ENCODE results near the gene GNL3.

The GNL3 gene

GRCh38 chr3:52685285-52685708 lies 535 bp upstream of the GNL3 start:
- DNase-seq (ENCODE audit: low read depth in 2 of 2), result peak; percentile 46 to 71

- DNase-seq (ENCODE audit: low read depth in 2 of 2), result no peak
Measured at GRCh38 chr3:52688266-52688665, 2.4 kb downstream of the GNL3 start.

DNA sequence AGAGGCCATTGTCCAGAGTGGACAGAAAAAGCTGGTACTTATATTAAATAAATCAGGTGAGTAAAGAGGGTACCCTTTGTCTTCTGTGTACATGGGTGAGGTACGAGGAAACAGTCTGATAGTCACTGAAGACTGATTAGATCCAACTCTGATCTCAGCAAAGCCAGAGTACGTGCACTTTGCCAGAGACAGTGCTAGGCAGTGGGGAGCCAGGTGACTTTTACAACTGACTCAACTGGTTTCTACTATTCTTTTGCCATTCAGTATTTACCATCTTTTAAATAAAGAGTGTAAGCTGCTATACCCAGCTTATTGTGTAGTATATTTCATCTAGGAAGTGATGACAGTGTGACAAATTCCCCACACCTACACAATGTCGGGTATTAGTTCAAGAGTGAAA lies 3.3 kb downstream of the GNL3 start:
- DNase-seq (ENCODE audit: low read depth in 2 of 2), result no peak

DNA sequence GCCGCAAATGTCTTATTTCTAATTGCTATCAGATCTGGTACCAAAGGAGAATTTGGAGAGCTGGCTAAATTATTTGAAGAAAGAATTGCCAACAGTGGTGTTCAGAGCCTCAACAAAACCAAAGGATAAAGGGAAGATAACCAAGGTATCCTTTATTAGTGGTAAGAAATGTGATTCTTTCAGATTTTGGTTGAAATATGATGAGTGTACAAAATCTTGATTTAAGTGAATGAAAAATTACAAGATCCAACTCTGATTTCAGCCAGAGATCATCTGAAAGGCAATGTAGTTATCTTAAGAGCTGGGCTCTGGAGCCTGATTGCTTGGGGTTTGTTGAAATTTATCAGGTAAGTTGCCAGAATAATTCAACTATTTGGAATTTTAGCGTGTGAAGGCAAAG lies 4.7 kb downstream of the GNL3 start:
- no peak for DNase-seq (ENCODE audit: low read depth in 2 of 2)

DNA sequence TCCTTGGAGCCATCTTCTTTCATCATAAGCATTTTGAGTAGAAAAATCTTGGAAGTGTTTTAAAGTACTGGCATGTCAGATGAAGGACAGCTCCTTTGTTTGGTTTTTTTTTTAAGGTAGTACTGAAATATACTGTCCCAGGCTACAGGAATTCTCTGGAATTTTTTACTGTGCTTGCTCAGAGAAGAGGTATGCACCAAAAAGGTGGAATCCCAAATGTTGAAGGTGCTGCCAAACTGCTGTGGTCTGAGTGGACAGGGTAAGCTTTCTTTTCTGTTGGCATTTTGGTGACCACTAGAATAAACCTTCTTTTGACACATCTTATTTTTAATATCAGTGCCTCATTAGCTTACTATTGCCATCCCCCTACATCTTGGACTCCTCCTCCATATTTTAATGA lies 7.2 kb downstream of the GNL3 start:
- DNase-seq (ENCODE audit: low read depth in 2 of 2), result no peak

DNA sequence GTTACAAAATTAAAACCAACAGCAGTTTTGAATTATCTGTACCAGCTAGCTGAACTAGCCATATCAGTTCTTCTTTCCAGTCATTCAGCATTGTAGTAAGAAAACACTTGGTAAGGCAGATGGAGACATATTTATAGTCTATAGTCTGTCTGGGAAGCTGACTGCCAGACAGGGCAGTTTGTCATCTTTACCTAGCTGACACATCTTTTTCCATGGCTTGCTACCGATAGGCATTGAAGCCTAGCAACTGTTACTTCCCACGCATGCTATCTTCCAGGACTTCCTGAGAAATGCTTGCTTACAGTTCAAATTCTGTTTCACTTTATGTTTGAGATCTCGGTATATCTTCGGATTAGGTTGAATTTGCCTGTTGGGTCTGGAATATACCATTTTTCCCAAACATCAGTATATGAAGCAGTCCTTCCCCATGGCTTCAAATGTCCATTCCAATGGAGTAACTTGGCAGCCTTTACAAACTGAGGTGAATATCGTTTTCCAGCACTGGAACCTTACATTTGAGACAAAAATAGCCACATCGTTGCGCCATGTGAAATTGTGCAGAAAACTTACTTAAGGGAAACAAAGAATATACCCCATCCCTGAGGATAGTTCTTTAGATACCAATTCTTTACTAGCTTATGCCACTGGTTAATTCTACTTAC lies 8.8 kb downstream of the GNL3 start:
- no peak for DNase-seq (ENCODE audit: low read depth in 2 of 2)

GRCh38 chr3:52695798-52696671 lies 10.2 kb downstream of the GNL3 start:
- DNase-seq (ENCODE audit: low read depth in 2 of 2), result no peak

DNA sequence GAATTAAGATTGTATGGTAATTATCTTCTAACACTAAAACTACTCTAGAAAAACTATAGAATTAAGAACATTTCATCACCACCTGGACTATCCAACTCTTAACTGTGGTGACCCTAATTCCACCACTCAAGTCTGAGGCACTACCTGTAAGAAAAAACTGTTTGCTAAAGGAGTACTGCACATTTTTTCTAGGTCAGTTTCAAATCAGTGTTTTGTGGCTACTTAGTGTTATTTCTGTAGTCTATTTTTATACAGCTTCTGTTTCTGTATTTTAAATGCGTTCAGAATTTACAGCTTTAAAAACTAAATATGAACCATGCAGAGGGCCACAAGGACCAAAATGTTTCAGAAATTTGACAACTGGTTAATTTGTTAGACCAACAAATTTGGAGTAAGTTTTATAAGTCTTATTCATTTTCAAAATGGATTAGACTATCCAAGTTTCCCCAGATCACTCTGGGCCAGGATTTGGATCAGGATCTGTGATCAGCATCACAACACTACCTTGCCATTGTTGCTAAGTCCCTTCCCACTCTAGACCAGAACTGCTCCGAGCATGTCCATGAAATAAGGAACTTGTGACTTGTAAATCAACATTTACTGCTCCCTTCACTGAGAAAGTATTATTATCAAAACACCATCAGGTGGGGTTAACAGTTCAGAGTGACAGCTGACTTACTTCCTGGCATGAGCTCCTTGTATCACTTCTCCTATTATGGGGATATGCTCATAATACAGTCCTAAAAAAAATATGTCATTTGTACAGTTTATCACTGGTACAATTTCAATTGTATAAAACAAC lies 11.2 kb downstream of the GNL3 start:
- no peak for DNase-seq (ENCODE audit: low read depth in 2 of 2)

- no peak for DNase-seq (ENCODE audit: low read depth in 2 of 2)
Measured at GRCh38 chr3:52697632-52697965, 11.8 kb downstream of the GNL3 start.

DNA sequence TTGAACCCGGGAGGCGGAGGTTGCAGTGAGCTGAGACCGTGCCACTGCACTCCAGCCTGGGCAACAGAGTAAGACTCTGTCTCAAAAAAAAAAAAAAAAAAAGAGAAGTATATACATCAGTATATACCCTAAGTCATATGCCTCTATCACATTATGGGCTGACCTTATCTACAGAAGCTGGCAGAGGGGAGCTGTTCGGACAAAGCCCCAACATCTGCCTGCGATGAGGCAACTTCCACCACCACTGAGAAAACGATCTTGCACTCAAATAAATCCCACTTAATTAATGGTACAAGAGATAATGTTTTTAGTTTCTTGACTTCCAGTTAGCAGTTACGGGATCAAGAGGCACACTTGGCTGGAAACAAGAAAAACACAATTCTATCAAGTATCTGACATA lies 17.5 kb downstream of the GNL3 start:
- DNase-seq (ENCODE audit: low read depth in 2 of 2), result no peak

DNA sequence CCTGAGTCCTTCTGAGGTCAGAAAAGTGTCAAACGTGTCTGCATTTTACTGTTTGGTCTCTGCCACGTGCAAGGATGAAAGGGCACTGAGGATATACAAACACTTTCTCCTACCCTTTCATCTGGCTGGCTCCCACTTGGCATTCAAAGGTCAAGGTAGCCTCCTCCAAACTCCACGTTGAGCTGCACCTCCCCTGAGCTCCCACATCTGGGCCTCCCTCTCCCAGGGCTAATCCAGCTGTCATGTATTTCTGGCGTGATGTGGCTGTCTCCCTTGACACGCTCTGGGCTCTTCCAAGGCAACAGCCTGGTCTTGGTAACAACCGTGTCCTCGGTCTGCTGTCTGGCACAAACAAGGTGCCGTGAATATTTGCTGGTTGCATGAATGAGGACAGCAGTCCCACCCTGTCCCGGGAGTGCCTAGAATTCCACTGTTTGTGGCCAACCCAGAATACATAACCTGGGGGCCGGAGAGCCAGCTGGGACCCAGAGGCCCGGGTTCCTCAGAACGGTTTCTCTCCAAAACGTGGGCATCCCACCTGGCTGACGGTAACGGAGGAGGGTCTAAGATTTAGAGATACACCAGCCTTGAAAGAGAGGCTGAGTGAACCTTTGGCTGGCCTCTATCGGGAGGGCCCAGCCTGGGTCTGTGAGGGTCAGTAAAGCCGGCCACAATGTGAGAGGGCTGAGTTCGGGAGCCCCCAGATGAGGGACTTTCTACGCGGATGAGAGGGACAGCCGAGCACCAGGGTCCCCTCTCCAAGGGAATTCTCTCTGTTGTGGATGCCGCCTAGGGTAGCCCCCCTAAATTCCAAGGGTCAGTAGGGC lies 19.0 kb downstream of the GNL3 start:
- no peak for DNase-seq (ENCODE audit: low read depth in 2 of 2)

DNA sequence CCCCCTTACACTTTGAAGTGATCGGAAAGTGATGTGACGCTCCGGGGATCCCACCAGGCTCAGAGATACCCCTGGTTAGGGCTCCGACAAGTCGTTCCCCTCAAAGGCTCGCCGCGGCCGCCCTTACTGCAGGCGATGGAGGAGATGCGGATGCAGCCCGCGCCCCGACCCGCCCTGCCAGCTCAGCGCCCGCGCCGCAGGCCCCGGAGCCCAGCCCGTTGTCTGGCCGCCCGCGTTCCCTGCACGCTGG lies 19.5 kb downstream of the GNL3 start:
- no peak for DNase-seq (ENCODE audit: low read depth in 2 of 2)

- DNase-seq (ENCODE audit: low read depth in 2 of 2), result peak; percentile 61 to 83
Measured at GRCh38 chr3:52705688-52706686, 20.2 kb downstream of the GNL3 start, which contains the start of the genes GLT8D1 and SPCS1. TSS of gene GLT8D1 (minus strand) at chr3:52705791. CDS start at chr3:52700460, 5,331 bp downstream. TSS of gene SPCS1 (plus strand) at chr3:52706106. CDS start at chr3:52706247, 141 bp downstream.

GRCh38 chr3:52707585-52707984 lies 21.8 kb downstream of the GNL3 start:
- DNase-seq (ENCODE audit: low read depth in 2 of 2), result no peak

DNA sequence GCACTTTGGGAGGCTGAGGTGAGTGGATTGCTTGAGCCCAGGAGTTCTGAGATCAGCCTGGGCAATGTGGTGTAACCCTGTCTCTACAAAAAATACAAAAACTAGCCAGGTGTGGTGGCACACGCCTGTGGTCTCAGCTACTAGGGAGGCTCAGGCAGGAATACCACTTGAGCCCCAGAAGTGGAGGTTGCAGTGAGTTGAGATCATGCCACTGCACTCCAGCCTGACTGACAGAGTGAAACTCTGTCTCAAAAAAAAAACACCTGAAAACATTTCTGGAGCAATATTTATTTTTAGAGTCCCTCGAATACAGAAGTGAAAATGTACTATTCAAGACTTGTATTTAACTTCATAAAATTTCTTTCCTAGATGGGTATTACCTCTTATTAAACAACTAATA lies 24.7 kb downstream of the GNL3 start:
- no peak for DNase-seq (ENCODE audit: low read depth in 2 of 2)

GRCh38 chr3:52712291-52713212 lies 26.7 kb downstream of the GNL3 start:
- DNase-seq (ENCODE audit: low read depth in 2 of 2), result no peak

DNA sequence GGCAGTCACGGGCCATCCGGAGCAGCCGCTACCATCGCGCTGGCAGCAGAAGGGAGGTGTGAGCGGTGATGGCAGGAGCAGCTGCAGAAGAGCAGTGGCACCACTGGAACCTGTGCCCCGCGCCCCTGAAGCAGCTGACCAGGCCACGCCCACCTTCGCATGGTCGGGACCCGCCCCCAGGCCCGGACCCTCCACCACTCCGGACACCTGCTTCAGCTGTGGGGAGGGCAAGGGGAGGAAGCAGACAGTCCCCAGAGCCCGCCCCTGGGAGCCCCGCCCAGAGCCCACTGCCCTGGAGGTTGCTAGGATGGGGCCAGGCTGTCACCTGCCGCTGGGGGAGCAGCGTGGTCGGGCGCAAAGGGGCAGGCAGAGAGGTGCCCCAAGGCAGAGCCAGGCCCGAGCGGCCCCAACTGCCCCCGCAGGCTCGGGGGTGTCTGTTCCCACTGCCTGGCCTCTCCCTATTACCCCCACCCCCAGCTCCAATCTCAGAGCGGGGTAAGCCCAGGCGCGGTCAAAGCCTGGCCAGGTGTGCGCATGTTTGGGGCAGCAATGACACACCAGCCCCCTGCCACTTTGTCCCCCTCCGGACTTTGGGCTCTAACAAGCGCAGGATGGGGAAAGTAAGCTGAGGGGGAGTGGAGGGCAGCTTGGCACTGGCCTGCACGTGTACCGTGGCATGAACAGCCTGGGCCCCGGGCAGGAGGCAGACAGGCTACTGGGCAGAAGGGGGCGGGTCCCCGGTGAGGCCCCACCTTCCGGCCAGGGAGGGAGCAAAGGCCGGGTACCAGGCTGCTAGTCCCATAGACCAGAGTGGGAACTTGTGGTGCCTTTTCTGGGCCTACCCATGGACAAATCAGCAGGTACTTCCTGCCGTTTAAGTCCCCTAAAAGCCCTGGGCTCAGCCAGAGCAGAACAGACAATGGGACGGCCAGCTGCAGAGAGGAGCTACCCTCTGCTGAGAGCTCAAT lies 28.8 kb downstream of the GNL3 start:
- no peak for DNase-seq (ENCODE audit: low read depth in 2 of 2)

DNA sequence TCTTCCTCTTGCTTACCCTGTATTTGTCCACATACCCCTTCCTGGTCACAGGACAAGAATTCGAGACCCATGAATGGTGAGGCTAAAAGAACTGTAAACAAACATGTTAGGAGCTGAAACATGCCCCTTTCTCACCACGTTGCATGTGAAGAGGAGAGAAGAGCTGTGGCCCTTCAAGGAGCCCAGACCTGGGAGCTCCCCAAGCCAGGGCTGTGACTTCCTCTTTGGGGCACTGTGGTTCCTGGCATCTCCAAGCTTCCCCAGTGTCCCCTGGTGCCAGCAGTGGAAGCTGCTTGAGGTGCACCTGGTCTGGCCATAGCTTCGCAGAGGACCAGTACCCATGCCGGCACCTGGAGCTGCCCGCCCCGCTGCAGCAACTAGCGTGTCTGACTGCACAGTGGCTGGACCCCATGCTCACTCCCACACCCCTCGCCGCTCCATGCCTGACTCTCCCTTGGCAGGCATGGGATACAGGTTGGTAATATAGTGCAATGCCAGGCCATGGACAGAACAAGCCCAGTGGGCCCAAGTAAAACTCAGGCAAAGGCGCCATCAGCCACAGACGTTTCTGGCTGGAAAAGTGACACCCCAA lies 30.0 kb downstream of the GNL3 start:
- no peak for DNase-seq (ENCODE audit: low read depth in 2 of 2)

Measured in stimulated activated CD8-positive, alpha-beta memory T cell treated with anti-CD3 and anti-CD28 coated beads, Interleukin-7, amount 100 ng/mL, for 4 hours (primary cell).